Testis (tissue), 3 donors: ENCODE data around the gene GABRE. TPM values are rescaled to one million over a fixed set of nuclear protein-coding genes. Genes with fewer than 3 reads are reported as not detected.

Source experiments
- DNase-seq: peaks from one replicate; pipeline ENCODE4 v3.0.0-alpha.2; 2019
- H3K27ac ChIP-seq, 2 donors: fragments of 200-600 bp; sonication (generic); one replicate each; pipeline ENCODE4 v1.5.1; 2019
- H3K27me3 ChIP-seq: fragments of 200-600 bp; sonication (generic); one replicate; pipeline ENCODE4 v1.5.1; 2019
- H3K36me3 ChIP-seq: fragments of 200-600 bp; sonication (generic); one replicate; pipeline ENCODE4 v1.5.1; 2017; ENCODE audit warnings: low read depth; ENCODE audit errors: missing control alignments
- H3K4me1 ChIP-seq: fragments of 200-600 bp; sonication (generic); one replicate; pipeline ENCODE4 v1.5.1; 2019
- H3K4me3 ChIP-seq, 2 donors: fragments of 200-600 bp; sonication (generic); one replicate each; pipeline ENCODE4 v1.5.1; 2017 to 2019
- H3K9me3 ChIP-seq: fragments of 200-600 bp; sonication (generic); one replicate; pipeline ENCODE4 v1.5.1; 2017
- POLR2A ChIP-seq: fragments of 450-650 bp; IDR thresholded peaks from one replicate; pipeline ENCODE4 v1.6.1; 2017; ENCODE audit warnings: antibody characterized with exemption, mild to moderate bottlenecking, moderate library complexity
- WGBS, 2 donors: methylation state at CpG; one replicate each; pipeline ENCODE4 v1.1.5; 2018; 5-methylcytosine and 5-hydroxymethylcytosine counted together
- intact Hi-C: fragments of 100-400 bp; cut with DNase I; formaldehyde crosslinking; loops from one replicate; pipeline ENCODE4 v1.15.1; 2023; ENCODE audit warnings: low total_unique reads
- polyA plus RNA-seq: library from polyadenylated mRNA; stranded (reverse); fragments of 350-450 nt; fragmentation: Illumina TruSeq; extraction: RNeasy Lipid Tissue Mini Kit (QIAGEN cat#74804); gene quantifications from one replicate; pipeline ENCODE4 v1.2.3, GENCODE V29; 2014; ENCODE audit warnings: low read depth, low replicate concordance; ENCODE audit not compliant: insufficient read depth
- total RNA-seq, 2 donors: library from RNA; depleted of rRNA; stranded (reverse); fragments of >200 nt; gene quantifications; one replicate each; pipeline ENCODE4 v1.2.3, GENCODE V29; 2016
- TF ChIP-seq, protein P1 (sequence below), 3 experiments: fragments of 450-650 bp in 2 of 3; fragments of 200-600 bp in 1 of 3; sonication (generic) in 1 of 3; IDR thresholded peaks; one replicate each; pipeline ENCODE4 v1.5.1; 2016 to 2019; ENCODE audit warnings: antibody characterized with exemption in 3 of 3, mild to moderate bottlenecking in 2 of 3, moderate library complexity in 1 of 3

The GABRE gene
- total and polyA plus RNA-seq, 3 donors from 2014 or later = 7.9 to 9.7 (median 9.3) TPM

DNA sequence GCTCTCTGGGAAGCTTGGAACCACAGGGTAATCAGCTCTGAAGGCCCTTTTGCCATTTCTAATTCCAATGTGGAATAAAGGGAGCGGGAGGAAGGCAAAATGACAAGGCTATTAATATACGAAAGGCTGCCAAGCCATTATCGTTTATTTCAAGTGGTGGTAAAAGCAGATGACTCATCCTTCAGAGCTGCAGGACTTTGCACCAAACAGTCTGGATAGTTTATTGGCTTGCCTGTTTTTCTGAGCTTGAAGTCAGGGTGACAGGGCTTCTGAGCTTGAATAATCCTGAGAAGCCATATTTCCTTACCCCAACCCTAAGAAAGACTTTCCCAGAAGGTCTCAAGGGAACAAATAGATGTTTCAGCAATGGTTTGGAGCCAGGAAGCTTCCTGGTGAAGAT, 7.7 kb upstream of the GABRE start:
- 62 to 78% methylated on average over 3 of the region's 3 CpGs for WGBS, 2 donors
- H3K27ac ChIP-seq = no peak overlapping the region
- TF ChIP-seq, protein P1, sequence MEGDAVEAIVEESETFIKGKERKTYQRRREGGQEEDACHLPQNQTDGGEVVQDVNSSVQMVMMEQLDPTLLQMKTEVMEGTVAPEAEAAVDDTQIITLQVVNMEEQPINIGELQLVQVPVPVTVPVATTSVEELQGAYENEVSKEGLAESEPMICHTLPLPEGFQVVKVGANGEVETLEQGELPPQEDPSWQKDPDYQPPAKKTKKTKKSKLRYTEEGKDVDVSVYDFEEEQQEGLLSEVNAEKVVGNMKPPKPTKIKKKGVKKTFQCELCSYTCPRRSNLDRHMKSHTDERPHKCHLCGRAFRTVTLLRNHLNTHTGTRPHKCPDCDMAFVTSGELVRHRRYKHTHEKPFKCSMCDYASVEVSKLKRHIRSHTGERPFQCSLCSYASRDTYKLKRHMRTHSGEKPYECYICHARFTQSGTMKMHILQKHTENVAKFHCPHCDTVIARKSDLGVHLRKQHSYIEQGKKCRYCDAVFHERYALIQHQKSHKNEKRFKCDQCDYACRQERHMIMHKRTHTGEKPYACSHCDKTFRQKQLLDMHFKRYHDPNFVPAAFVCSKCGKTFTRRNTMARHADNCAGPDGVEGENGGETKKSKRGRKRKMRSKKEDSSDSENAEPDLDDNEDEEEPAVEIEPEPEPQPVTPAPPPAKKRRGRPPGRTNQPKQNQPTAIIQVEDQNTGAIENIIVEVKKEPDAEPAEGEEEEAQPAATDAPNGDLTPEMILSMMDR (IDR thresholded peaks at IDR 0.05) = no peak
- TF ChIP-seq POLR2A = no peak
- no peaks in the 10 kb centered on the region for H3K4me1 ChIP-seq
- H3K27me3 ChIP-seq = no peaks in the 10 kb centered on the region
- intact Hi-C loops = no loop called here
- H3K36me3 ChIP-seq = no peaks in the 10 kb centered on the region
- no peak for DNase-seq
- no peaks in the 10 kb centered on the region for H3K9me3 ChIP-seq
- H3K4me3 ChIP-seq = no peak overlapping the region

DNA sequence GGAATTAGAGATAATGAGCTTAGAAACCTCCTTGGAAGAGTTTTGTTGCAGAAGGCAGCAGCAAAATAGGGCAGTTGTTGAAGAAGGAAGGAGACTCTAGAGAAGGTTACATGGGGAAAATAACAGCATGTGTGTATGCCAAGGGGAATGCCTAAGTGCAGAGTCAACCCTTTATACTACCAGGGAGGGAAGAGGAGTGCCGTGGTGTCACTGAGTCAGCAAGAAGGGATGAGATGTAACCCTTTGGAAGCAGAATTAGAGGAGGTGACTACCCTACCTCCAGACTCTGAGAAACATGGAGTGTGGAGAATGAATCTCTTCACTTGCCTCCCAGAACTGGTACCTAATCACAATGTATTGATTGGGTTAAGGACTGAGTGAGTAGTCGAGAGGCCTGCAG, 6.7 kb upstream of the GABRE start:
- intact Hi-C loops = no loop called here
- Histone ChIP-seq H3K4me3 (no peak overlapping the region), H3K27me3 (no peaks in the 10 kb centered on the region), H3K9me3 (no peaks in the 10 kb centered on the region), H3K27ac (no peak overlapping the region), H3K36me3 (no peaks in the 10 kb centered on the region), H3K4me1 (no peaks in the 10 kb centered on the region)
- no peak for DNase-seq
- no peak for TF ChIP-seq POLR2A
- TF ChIP-seq, protein P1 (IDR thresholded peaks at IDR 0.05) = no peak
- 62 to 74% methylated on average over 2 of the region's 2 CpGs for WGBS, 2 donors

DNA sequence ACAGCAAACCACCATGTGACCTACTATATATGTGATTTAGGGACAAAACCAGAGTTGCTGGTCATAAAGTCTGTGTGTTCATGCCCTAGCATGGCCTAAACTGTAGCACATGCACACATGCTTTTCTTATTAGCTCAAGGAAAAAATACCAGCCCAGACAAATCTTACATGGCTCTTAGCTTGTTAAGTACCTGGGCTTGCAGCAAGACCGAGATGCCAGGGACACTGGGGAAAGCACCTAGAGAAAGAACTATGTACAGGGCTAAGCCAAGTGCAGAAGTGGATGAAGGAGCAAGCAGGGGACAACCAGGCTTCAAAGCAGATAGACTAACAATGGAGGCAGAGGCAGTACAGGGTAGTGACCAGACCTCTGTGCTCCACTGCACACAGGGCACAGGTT, 3.4 kb upstream of the GABRE start:
- H3K9me3 ChIP-seq = no peaks in the 10 kb centered on the region
- 90 to 100% methylated on average over 1 of the region's 1 CpG for WGBS, 2 donors
- no peak for DNase-seq
- H3K36me3 ChIP-seq = no peaks in the 10 kb centered on the region
- intact Hi-C loops = no loop called here
- no peaks in the 10 kb centered on the region for H3K4me1 ChIP-seq
- no peak overlapping the region for H3K27ac ChIP-seq
- no peak overlapping the region for H3K4me3 ChIP-seq
- H3K27me3 ChIP-seq = no peaks in the 10 kb centered on the region
- TF ChIP-seq, protein P1 (IDR thresholded peaks at IDR 0.05) = no peak
- TF ChIP-seq POLR2A = no peak

DNA sequence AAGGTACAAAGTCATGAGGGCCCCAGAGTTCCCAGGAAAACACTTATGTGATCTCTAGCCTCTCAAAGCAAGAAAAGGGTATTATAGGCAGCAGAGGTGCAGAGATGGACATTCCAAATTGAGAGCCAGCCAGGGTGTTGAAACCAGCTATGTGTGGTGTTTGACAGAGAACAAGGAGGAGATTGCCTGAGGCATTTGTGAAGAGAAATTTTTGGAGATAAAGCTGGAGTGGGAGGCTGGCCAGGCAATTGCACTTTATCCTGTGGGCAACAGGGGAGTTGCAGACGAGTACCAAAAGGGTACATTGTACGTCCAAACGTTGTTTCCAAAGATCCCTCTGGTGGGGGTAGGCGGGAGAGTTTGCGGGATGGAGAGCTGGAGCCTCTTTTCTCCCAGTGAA, 2.5 kb upstream of the GABRE start:
- H3K36me3 ChIP-seq = no peaks in the 10 kb centered on the region

DNA sequence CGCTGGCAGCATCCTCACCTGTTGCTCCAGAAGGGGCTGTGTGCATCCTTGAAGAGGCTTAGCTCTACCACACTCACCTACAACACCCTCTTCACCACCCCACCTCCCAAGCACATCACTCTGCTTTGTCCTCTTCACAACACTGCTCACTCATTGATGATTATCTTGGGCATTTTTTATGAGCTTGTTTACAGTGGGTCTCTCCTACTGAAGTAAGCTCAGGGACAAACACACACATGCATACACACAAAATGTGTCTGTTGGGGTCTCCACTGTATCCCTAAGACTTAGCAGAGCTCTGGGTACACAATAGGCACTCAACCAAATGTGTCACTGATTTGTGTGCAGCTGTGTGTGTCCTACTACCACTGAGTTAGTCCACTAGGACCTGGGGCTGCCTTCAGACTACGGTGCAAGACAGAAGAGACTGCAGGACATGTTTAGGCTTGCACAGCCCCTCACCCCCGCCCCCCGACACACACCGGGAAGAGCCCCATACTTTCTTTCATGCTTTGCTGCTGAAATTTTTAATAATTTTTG, 1.3 kb upstream of the GABRE start:
- H3K4me3 ChIP-seq = no peak overlapping the region
- no peaks in the 10 kb centered on the region for H3K27me3 ChIP-seq
- H3K4me1 ChIP-seq = no peaks in the 10 kb centered on the region
- WGBS, 2 donors = 63 to 89% methylated on average over 2 to 5 of the region's 5 CpGs
- TF ChIP-seq, protein P1 (IDR thresholded peaks at IDR 0.05) = no peak
- no peak for TF ChIP-seq POLR2A
- no peak for DNase-seq
- H3K27ac ChIP-seq = no peak overlapping the region
- no peaks in the 10 kb centered on the region for H3K36me3 ChIP-seq
- intact Hi-C loops = no loop called here
- no peaks in the 10 kb centered on the region for H3K9me3 ChIP-seq

More for the DNA sequence above, 2.5 kb upstream of the GABRE start:
- TF ChIP-seq, protein P1 (IDR thresholded peaks at IDR 0.05) = no peak
- TF ChIP-seq POLR2A = no peak
- no peaks in the 10 kb centered on the region for H3K27me3 ChIP-seq
- H3K4me3 ChIP-seq = no peak overlapping the region
- no peak for DNase-seq
- WGBS, 2 donors = 36 to 38% methylated on average over 5 of the region's 5 CpGs
- intact Hi-C loops = no loop called here
- no peaks in the 10 kb centered on the region for H3K9me3 ChIP-seq
- H3K4me1 ChIP-seq = no peaks in the 10 kb centered on the region
- H3K27ac ChIP-seq = no peak overlapping the region
